ENCODE measurements around the gene FAM20B.
A peak's percentile ranks its signal among the peaks of the same experiment; 100 is the strongest.
"Not testable (repeated sequence)": the region's sequence is repeated elsewhere in the genome, so short reads cannot be mapped to it uniquely, and the experiment has no call there.

The FAM20B gene

DNA sequence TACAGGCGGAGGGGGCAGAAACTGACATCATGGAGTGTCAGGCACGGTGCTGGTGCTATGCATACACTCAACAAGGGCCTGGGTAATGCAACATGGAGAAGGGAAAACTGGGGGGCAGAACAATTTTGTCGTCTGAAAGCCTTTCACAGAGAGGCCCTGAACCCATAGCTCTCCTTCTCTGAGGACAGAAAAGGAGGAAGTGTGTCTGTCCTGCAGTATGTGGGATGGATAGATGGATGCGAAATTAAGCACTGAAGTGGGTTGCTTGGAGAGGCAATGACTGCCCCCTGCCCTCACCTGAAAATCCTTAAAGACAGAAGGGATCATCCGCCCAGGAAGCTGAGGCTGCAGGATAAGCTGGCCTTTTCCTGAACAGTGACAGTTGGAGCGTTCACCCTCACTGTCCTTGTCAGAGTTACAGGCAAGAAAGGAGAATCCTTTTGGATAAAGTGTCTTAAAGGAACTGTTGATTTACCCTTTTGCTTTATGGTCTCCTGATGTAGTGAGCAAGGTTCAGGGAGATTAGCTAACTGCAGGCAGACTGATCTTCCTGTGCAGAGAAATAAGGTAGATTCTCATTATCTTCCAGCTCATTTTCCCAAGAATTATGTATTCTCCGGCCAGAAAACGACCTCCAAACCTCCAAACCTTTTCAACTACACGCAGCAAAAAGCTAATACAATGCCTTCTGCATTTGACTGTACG lies 1.6 kb upstream of the FAM20B start:
- no peak for DNase-seq (ENCODE audit: low read depth in 2 of 2)

DNA sequence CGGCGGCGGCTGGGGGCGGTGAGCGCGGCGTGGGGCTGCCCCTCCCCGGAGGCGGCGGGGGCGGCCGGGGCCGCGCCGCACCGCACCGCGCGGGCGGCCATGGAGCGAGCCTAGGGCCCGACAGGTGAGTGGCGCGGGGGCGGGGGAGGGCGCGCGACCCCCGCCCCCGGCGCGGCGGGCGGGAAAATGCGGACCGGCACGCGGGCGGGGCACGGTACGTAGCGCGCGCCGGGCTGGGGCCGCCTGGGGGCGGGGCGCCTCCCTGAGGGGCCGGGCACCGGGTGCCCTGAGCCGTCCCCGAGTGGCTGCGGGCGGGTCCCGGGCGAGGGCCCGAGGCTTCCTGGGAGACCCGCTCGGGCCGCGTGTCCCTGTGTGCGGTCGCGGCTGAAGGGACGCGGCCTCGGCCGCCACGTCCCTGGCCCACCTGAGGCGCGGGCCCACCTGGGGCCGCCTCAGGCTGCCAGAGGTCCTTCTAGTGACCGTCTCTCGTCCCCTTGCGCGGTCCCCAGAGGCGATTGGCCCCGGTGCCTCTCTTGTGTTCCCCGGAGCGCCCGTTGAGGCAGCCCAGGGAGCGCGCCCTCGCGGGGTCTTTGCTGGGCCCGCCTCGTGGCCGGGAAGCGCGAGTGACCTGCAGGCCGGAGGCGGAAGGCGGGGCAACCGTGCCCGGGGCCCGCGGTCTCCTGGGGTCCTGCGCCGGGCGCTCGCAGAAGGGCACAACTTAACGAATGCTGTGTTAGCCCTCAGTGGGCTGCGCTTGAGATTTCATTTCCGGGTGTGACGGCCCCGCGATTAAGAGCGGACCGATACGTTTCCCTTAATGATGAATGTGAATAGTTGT lies 500 bp downstream of the FAM20B start:
- DNase-seq (ENCODE audit: low read depth in 2 of 2), result peak; percentile 30 to 49

DNA sequence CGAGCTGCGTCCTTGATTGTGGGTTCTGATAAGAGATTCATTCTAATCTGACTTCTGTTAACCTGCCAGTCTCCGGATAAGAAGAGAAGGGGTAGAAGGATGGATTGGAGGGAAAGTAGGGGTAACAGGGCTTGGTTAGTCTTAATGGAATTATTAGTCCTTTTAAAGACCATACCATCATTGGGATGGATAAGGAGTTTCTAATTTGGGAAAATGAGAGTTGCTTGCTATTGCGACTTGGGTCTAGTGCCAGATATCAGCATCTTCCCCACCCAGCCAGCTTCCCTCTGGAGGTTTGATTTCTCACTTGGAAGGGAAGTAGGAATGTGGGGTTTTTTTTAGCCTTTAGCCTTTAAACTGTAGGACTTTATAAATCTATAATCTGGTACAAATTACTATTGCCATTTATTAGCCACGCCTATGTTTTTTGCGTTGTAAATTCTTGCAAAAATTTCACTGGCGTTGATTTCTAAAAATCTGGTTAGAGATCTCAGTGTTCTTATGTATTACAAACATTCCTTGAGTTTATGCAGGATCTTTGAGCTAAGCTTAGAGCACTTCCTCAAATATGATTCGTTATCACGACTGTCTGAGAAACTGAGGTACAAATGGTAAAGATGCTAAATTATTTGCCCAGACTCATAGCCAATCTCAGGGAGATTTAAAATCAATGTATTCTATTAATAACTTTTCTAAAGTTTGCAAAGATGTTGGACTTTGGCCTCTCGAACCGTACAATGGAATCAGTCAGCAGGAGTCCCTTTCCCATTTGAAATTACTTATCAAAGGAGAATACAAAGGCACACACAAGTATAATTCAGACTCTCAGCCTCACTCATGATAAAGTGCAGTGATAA lies 1.3 kb downstream of the FAM20B start:
- DNase-seq (ENCODE audit: low read depth in 2 of 2), result no peak

DNA sequence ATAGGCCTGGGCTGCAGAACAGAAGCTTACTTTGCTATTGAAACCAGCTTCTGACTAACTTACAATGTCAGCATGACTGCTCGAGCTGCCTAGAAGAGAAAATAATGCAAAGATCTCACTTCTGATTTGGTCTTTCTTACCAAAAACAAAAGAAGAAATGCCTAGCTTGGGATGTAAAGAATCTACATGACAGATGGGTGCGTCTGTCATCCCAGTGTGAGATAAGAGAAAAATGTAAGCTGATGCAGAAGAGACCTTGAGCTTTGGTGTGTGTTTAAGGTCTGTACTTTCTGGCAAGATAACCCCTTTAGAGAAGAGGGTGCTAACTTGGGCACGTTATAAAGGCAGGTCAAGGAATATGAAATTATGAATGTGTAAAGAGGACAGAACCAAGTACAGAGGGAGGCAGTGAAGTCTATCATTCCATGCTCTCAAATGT lies 3.6 kb downstream of the FAM20B start:
- no peak for DNase-seq (ENCODE audit: low read depth in 2 of 2)

DNA sequence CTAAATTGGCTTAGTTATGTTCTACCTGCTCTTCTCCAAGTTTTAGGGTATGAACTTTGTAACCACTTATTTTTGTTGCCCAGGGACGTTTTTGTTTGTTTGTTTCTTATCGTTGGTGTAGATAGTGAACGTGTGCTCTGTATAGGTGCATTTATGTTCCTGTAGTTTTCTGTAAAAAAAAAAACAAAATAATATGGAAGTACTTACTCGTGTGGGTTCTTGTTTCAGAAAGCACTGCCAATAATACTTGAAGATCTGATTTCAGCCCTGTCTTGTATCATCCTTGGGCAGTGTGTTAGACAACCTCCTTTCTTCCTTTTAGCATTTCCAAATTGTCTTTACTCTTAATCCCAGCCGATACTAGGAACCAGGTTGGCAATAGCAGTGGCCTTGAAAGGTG lies 4.4 kb downstream of the FAM20B start:
- DNase-seq (ENCODE audit: low read depth in 2 of 2), result no peak

DNA sequence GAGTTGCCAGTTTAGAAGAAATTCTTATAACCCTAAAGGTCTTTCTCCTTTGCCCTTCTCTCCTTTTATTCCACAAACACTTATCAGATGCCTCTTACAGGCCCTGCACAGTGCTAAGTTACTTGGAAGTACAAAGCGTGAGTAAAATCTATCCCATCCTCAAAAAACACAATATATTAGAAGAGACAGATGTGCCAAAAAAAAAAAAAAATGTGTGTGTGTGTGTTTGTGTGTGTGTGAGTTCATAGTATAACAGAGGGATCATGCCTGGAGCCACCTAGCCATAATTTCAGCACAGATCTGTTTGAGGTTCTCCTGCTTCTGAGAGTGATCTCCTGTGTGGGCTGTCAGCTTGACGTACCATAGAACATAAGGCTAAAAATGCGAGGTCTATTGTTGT lies 5.0 kb downstream of the FAM20B start:
- no peak for DNase-seq (ENCODE audit: low read depth in 2 of 2)

DNA sequence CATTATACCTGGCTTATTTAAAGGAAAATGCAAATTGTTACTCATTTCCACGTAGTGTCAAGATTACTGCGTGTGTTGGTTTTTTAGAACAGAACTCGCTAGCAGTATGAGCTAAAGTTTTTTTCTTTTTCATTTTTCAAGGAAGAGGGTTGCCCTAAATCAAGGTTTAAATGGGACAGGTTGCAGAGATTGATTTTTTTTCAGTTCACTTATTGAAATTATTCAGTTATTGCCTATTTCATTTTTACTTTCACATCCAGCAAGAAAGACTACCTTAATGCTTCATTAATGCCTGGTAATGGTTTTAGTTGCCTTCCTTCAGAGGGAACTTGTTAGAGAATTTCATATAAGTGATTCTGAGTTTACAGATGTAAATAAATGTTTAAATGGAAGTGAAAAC lies 5.6 kb downstream of the FAM20B start:
- no peak for DNase-seq (ENCODE audit: low read depth in 2 of 2)

DNA sequence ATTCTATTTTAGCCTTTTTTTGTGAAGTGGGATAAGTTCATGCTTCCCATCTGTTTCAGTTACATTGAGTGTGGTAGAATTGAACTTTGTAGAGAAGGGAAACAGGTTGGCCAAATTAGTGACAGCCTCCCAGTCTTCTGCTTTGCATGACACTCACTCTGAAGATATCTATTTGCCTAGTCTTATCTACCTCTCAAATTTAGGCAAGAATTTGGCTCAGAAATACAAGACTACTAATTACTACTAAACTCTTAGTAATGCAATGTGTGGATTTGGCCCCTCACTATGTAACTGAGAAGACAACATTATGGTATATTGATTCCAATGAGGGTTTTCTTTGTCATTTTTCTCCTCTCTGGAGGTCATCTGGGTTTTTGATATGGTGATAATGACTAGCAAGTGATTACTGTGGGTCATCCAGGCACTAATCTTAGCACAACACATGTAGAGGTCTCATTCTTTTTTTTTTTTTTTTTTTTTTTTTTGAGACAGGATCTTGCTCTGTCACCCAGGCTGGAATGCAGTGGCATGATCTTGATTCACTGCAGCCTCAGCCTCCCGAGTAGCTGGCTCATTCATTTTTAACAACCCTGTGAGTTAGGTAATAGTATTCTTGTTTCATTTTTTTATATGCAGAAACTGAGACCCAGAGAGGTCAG lies 6.3 kb downstream of the FAM20B start:
- DNase-seq (ENCODE audit: low read depth in 2 of 2), result no peak

DNA sequence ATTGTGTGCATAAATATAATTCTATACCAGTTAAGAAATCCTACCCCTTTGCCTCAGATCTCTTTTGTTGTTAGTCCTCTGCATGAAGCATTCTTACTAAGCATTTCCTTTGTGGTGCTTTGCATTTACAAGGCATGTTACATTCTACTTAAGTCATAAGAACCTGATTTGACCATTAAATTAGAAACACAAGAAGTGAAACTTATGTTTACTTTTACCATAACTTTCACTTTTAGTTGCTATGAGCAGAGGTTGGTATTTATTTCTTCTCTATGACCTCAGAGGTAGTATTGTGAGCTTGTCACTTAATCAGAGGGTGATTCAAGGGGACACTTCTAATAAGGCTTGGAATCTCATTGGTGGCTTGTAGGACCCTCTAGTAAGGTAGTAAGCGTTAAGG lies 9.0 kb downstream of the FAM20B start:
- no peak for DNase-seq (ENCODE audit: low read depth in 2 of 2)

DNA sequence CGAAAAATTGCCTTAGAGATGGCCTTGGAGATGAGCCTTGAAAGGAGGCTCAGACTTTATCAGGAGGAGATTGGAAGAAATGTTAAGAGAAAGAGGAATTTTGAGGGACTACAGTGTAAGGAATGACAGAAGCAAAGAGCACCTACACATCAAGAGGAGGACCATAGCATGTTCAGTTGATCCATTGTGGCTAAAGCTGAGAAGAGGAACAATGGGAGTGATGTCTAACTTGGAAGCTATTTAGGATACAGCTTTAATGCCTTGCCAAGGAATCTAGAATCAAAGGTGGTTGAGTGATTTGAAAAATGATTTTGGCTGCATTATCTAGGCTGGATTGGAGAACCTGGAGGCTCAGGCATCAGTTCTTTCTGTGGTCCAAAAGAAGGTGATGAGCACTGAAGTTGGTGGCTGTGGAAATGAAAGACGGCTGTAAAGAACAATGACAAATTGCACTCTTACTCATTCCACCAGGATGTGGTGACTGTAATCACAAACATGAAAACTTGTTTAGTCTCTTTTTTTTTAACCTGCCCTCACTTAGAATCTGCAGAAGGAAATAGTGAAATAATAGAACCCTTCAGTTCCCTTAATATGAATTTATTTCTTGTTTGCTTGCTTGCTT lies 11.3 kb downstream of the FAM20B start:
- DNase-seq (ENCODE audit: low read depth in 2 of 2), result no peak

DNA sequence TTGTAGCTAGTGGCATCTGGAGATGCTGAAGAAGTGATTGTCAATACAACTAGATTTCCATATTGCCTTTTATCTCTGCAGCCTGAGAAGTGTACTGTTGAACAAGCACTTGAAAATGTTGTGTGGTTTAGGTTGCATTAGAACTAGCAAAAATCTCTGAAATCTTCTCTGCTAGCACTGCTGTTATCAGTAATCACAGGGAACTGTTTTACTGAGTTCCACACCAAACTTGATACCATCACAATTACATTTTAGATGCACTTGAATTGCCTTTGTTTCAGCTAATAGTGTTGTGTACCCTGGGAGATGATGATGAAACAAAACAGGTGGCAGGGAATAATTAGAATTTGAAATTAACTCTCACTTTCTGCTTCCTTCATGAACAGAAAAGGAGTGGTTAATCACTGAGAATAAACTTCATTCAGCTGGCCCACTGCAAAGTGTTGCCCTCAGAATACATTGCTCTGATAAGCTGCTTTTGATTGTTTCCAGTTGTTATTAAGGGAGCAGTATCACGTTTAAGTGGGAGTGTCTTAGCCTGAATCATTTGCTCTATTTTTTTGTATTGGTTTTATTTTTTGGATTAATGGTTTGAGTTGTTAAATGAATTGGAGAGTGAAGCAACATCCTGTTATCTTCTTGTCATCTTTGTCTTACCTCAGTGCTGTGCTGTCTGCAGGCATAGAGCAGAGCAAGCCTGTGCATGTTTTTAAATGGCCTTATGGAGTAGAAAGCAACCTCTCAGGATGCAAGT lies 13.0 kb downstream of the FAM20B start:
- no peak for DNase-seq (ENCODE audit: low read depth in 2 of 2)

DNA sequence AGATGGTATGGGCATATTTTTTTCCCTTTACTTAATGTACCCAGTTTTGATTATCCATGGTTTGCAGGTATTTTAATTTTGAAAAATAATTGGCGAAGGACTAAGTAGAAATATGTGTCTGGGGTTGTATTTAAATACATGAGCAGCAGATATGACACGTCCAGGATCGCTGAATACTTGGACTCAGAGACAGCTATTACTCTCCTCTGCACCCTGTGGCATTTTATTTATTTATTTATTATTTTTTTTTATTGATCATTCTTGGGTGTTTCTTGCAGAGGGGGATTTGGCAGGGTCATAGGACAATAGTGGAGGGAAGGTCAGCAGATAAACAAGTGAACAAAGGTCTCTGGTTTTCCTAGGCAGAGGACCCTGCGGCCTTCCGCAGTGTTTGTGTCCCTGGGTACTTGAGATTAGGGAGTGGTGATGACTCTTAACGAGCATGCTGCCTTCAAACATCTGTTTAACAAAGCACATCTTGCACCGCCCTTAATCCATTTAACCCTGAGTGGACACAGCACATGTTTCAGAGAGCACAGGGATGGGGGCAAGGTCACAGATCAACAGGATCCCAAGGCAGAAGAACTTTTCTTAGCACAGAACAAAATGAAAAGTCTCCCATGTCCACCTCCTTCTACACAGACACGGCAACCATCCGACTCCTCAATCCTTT lies 13.9 kb downstream of the FAM20B start:
- DNase-seq (ENCODE audit: low read depth in 2 of 2), result not testable (repeated sequence)

DNA sequence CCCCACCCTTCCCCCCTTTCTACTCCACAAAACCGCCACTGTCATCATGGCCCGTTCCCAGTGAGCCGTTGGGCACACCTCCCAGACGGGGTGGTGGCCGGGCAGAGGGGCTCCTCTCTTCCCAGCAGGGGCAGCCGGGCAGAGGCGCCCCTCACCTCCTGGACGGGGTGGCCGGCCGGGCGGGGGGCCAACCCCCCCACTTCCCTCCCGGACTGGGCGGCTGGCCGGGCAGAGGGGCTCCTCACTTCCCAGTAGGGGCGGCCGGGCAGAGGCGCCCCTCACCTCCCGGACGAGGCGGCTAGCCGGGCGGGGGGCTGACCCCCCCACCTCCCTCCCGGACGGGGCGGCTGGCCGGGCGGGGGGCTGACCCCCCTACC lies 14.5 kb downstream of the FAM20B start:
- DNase-seq (ENCODE audit: low read depth in 2 of 2), result not testable (repeated sequence)

DNA sequence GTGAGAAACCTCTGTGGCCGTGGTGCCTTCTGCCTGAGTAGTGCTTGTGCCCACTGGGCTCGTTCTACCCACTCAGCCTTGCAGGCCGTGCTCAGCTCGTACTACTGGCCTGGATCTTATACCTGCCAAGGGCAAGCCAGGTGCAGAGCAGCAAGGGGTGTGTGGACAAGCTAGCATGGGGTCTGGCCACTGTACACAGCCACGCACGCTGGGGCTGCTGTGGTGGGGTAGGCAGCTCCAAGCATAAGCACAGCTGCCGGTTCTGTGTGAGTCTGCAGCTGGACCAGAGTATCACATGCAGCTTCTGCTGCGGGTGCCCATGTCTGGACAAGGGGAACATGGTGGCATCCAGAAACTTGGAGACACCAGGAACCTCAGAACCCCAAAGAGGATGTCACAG lies 16.4 kb downstream of the FAM20B start:
- DNase-seq (ENCODE audit: low read depth in 2 of 2), result no peak

DNA sequence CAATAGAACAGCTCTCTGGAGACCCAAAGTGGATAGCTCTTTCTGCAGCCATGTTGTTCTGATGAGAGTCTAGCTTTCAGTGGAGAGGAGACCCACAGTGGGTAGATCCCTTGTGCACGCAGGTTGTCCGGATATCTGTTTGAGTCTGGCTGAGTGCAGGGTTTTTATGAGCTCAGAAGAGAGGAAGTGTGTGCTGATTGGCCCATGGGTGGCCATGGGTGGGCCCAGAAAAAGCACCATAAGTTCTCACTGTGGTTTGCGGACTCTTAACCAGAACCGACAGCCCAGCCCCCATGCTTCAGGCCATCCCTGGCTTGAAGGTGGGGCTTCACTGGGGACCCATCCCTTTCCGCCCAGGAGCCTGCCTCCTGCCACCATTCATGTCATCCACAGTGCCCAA lies 17.0 kb downstream of the FAM20B start:
- DNase-seq (ENCODE audit: low read depth in 2 of 2), result no peak

DNA sequence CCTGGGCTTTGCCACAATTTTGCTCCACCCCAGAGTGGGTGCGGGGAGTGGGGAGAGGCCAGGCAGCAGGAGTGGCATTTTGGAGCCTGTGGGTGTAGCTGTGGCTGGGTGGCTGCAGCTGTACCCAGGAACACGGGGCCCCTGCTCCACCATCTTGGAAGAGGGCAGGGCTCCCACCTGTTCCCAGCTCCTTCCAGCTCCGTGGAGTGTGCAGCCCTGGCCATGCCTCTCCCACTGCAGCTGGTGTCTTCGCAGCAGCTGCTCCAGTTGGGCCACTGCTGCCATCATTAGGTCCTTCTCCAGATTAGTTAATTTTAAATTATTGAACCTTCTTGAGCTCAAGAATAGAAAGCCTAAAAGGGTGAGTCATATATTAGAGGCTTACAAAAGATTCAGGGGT lies 17.6 kb downstream of the FAM20B start:
- DNase-seq (ENCODE audit: low read depth in 2 of 2), result no peak

DNA sequence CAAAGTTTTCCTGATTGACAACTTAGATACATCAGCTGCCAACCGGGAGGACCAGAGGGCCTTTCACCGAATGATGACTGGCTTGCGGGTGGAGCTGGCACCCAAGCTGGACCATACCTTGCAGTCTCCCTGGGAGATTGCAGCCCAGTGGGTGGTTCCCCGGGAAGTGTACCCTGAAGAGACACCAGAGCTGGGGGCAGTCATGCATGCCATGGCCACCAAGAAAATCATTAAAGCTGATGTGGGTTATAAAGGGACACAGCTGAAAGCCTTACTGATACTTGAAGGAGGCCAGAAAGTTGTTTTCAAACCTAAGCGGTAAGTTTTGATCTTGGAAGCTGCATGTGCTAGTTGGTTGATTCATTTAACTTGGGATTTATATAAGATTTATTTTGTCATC lies 18.2 kb downstream of the FAM20B start:
- DNase-seq (ENCODE audit: low read depth in 2 of 2), result no peak

DNA sequence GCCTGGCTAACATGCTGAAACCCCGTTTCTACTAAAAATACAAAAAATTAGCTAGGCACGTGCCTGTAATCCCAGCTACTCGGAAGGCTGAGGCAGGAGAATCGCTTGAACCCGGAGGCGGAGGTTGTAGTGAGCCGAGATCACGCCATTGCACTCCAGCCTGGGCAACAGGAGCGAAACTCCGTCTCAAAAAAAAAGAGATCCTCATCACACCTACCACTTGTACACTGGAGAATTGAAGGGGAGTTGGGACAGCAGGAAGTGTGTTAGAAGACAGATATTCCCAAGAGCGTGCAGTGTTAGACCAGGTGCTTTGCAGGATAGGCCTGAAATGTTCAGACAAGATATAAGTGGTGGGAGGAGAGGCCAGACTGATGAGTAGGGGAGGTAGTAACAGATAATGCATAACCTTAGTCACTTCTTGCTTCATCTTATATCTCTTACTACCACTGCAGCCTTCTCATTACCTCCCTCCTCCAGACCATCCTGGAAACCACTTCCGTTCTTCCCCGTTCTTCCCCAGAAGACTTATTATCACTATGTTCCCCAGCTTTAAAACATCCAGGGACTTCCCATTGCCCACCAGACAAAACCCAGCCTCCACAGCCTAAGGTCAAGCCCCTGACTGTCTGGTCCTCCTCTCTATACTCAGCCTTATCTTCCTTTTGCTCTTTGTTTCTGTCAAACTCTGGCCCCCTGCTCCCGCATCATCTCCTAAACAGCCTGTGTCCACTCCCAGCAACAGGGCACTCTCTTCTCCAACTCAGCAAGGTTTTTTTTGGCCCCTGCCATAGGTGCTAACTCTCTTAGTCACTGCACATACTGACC lies 21.3 kb downstream of the FAM20B start:
- no peak for DNase-seq (ENCODE audit: low read depth in 2 of 2)

DNA sequence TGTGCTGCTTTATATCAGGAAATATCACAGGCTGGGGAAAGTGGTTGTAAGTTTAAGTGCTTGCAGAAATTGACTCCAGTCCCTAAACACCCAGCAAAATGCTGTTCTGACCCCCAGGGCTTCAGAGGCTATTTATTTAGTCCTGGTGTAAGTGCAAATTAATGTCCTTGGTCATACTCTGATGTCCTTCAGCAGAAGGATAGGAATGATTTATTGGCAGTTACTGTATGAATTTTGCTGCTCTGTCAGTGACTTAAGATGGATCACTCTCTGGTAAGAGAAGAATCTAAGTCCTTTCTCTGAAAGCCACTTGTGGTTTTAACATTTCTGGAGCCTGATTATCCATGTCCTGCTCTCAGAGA lies 21.9 kb downstream of the FAM20B start:
- no peak for DNase-seq (ENCODE audit: low read depth in 2 of 2)
